Testis (tissue), 5 donors: ENCODE measurements around the gene TNN. TPM values are rescaled to one million over a fixed set of nuclear protein-coding genes. Genes with fewer than 3 reads are reported as not detected.
"Not testable (repeated sequence)": the region's sequence is repeated elsewhere in the genome, so short reads cannot be mapped to it uniquely, and the experiment has no call there.

Source experiments
- DNase-seq: peaks from one replicate; pipeline ENCODE4 v3.0.0-alpha.2; 2019
- H3K27ac ChIP-seq, 2 donors: fragments of 200-600 bp; sonication (generic); one replicate each; pipeline ENCODE4 v1.5.1; 2019
- H3K27me3 ChIP-seq: fragments of 200-600 bp; sonication (generic); one replicate; pipeline ENCODE4 v1.5.1; 2019
- H3K36me3 ChIP-seq: fragments of 200-600 bp; sonication (generic); one replicate; pipeline ENCODE4 v1.5.1; 2017; ENCODE audit warnings: low read depth; ENCODE audit errors: missing control alignments
- H3K4me1 ChIP-seq: fragments of 200-600 bp; sonication (generic); one replicate; pipeline ENCODE4 v1.5.1; 2019
- H3K4me3 ChIP-seq, 2 donors: fragments of 200-600 bp; sonication (generic); one replicate each; pipeline ENCODE4 v1.5.1; 2017 to 2019
- H3K9me3 ChIP-seq: fragments of 200-600 bp; sonication (generic); one replicate; pipeline ENCODE4 v1.5.1; 2017
- CTCF ChIP-seq, 3 experiments: fragments of 450-650 bp in 2 of 3; fragments of 200-600 bp in 1 of 3; sonication (generic) in 1 of 3; IDR thresholded peaks; one replicate each; pipeline ENCODE4 v1.5.1; 2016 to 2019; ENCODE audit warnings: antibody characterized with exemption in 3 of 3, mild to moderate bottlenecking in 2 of 3, moderate library complexity in 1 of 3
- POLR2A ChIP-seq: fragments of 450-650 bp; IDR thresholded peaks from one replicate; pipeline ENCODE4 v1.6.1; 2017; ENCODE audit warnings: antibody characterized with exemption, mild to moderate bottlenecking, moderate library complexity
- whole genome bisulfite sequencing, 2 donors: methylation state at CpG; one replicate each; pipeline ENCODE4 v1.1.5; 2018; 5-methylcytosine and 5-hydroxymethylcytosine counted together
- intact Hi-C: fragments of 100-400 bp; cut with DNase I; formaldehyde crosslinking; loops from one replicate; pipeline ENCODE4 v1.15.1; 2023; ENCODE audit warnings: low total_unique reads
- long read RNA-seq, 2 donors: transcript quantifications; one replicate each; lab custom pipeline, GENCODE V29; 2026
- polyA plus RNA-seq: library from polyadenylated mRNA; stranded (reverse); fragments of 350-450 nt; fragmentation: Illumina TruSeq; extraction: RNeasy Lipid Tissue Mini Kit (QIAGEN cat#74804); gene quantifications from one replicate; pipeline ENCODE4 v1.2.3, GENCODE V29; 2014; ENCODE audit warnings: low read depth, low replicate concordance; ENCODE audit not compliant: insufficient read depth
- total RNA-seq, 2 donors: library from RNA; depleted of rRNA; stranded (reverse); fragments of >200 nt; gene quantifications; one replicate each; pipeline ENCODE4 v1.2.3, GENCODE V29; 2016

TNN gene
- total RNA-seq (under 1 TPM; 0.16 to 0.37 TPM), polyA plus RNA-seq (0.22 TPM)
- long read RNA-seq, donor 1, full-length matches to known transcripts = 1 of 1 reads
- long read RNA-seq, donor 1, partial matches to known transcripts = 0 of 1 reads
- long read RNA-seq, donor 1, other reads (novel, unspliced or antisense) = 0 of 1 reads
- long read RNA-seq, donor 2, full-length matches to known transcripts = 1 of 1 reads
- long read RNA-seq, donor 2, partial matches to known transcripts = 0 of 1 reads
- long read RNA-seq, donor 2, other reads (novel, unspliced or antisense) = 0 of 1 reads

- intact Hi-C loops = no loop called here
- Histone ChIP-seq H3K9me3 (no peaks in the 10 kb centered on the region), H3K27ac (no peak within 1 kb of the TSS), H3K4me3 (no peak within 1 kb of the TSS), H3K36me3 (no peaks in the 10 kb centered on the region), H3K4me1 (no peaks in the 10 kb centered on the region), H3K27me3 (no peaks in the 10 kb centered on the region)
- 70 to 74% methylated on average over 9 of the region's 9 CpGs for WGBS, 2 donors
- TF ChIP-seq CTCF (IDR thresholded peaks at IDR 0.05) = no peak
- TF ChIP-seq POLR2A = no peak
- no peak for DNase-seq
Measured at GRCh38 chr1:175067362-175068106, at the start of gene TNN. Gene TNN (plus strand): TSS chr1:175067833. CDS start chr1:175077419, 9,586 bp downstream.

- no peak overlapping the region for H3K4me3 ChIP-seq
- H3K4me1 ChIP-seq = no peaks in the 10 kb centered on the region
- no peak for DNase-seq
- TF ChIP-seq POLR2A = no peak
- no peak for TF ChIP-seq CTCF (IDR thresholded peaks at IDR 0.05)
- intact Hi-C loops = no loop called here
- no peak overlapping the region for H3K27ac ChIP-seq
- H3K9me3 ChIP-seq = no peaks in the 10 kb centered on the region
- H3K27me3 ChIP-seq = no peaks in the 10 kb centered on the region
- WGBS, 2 donors = 78 to 81% methylated on average over 3 of the region's 3 CpGs
- no peaks in the 10 kb centered on the region for H3K36me3 ChIP-seq
Measured at GRCh38 chr1:175019524-175019923, 48.1 kb upstream of the TNN start.

GRCh38 chr1:175023043-175023921 is 44.4 kb upstream of the TNN start, which contains the start of gene MRPS14:
Gene MRPS14 (minus strand): TSS chr1:175023425. CDS start chr1:175023408, 17 bp downstream.
- Histone ChIP-seq H3K36me3 (no peaks in the 10 kb centered on the region), H3K4me3 (peak within 1 kb of the TSS; percentile 66 to 98), H3K27me3 (no peaks in the 10 kb centered on the region), H3K9me3 (no peaks in the 10 kb centered on the region), H3K4me1 (no peaks in the 10 kb centered on the region), H3K27ac (peak within 1 kb of the TSS; percentile 73 to 92)
- DNase-seq = peak; percentile 98
- intact Hi-C loops = no loop called here
- TF ChIP-seq CTCF (IDR thresholded peaks at IDR 0.05) (no peak), POLR2A (peak; percentile 10)
- WGBS, 2 donors = 2 to 4% methylated on average over 41 to 42 of the region's 42 CpGs

- H3K27me3 ChIP-seq, H3K9me3 ChIP-seq, DNase-seq, H3K4me1 ChIP-seq, H3K36me3 ChIP-seq, intact Hi-C loops: not testable (repeated sequence)
- Histone ChIP-seq H3K4me3 (peak overlapping the region; percentile 66 to 98), H3K27ac (peak overlapping the region; percentile 73 to 92)
- WGBS, 2 donors = 58 to 74% methylated on average over 2 of the region's 2 CpGs
Measured at GRCh38 chr1:175023922-175024242, 43.8 kb upstream of the TNN start.

- no peak overlapping the region for H3K4me3 ChIP-seq
- no peak for TF ChIP-seq POLR2A
- no peak for TF ChIP-seq CTCF (IDR thresholded peaks at IDR 0.05)
- no peaks in the 10 kb centered on the region for H3K4me1 ChIP-seq
- intact Hi-C loops = no loop called here
- 83 to 84% methylated on average over 2 of the region's 2 CpGs for WGBS, 2 donors
- H3K27me3 ChIP-seq = no peaks in the 10 kb centered on the region
- H3K36me3 ChIP-seq = no peaks in the 10 kb centered on the region
- H3K9me3 ChIP-seq = no peaks in the 10 kb centered on the region
- no peak for DNase-seq
- no peak overlapping the region for H3K27ac ChIP-seq
Measured at GRCh38 chr1:175024773-175025172, 42.9 kb upstream of the TNN start.
